HL-60 (cell line): ENCODE results near the gene TMEM132D.
A peak's percentile ranks its signal among the peaks of the same experiment; 100 is the strongest.

Source experiments
- DNase-seq, 2 experiments: peaks; one replicate each; pipeline ENCODE4 v3.0.0-alpha.2; 2010 to 2020; ENCODE audit warnings: low read depth in 1 of 2, low spot score in 1 of 2
- H3K27ac ChIP-seq: fragments of 250-450 bp; sonication (Bioruptor Pico); replicated peaks from 2 replicates; pipeline ENCODE4 v1.5.1; 2020; ENCODE audit warnings: mild to moderate bottlenecking, moderate library complexity
- H3K27me3 ChIP-seq: fragments of 250-450 bp; sonication (Bioruptor Pico); 2 replicates; pipeline ENCODE4 v1.5.1; 2021; ENCODE audit warnings: mild to moderate bottlenecking, moderate library complexity; ENCODE audit not compliant: insufficient read depth, poor library complexity, severe bottlenecking
- H3K4me3 ChIP-seq: replicated peaks from 2 replicates; pipeline ENCODE4 v1.5.1; 2011; ENCODE audit warnings: mild to moderate bottlenecking, control low read depth, low read length; ENCODE audit not compliant: insufficient read depth
- CTCF ChIP-seq: IDR thresholded peaks from one replicate; pipeline ENCODE4 v1.5.1; 2011; ENCODE audit warnings: low read length, control low read depth, inconsistent platforms; ENCODE audit not compliant: insufficient read depth
- GABPA ChIP-seq: IDR thresholded peaks from 2 replicates; pipeline ENCODE4 v1.6.1; 2012; ENCODE audit warnings: low read depth
- POLR2AphosphoS5 ChIP-seq: IDR thresholded peaks from 2 replicates; pipeline ENCODE4 v1.6.1; 2012; ENCODE audit warnings: low read depth
- REST ChIP-seq: IDR thresholded peaks from 2 replicates; pipeline ENCODE4 v1.6.1; 2012; ENCODE audit warnings: low read depth; ENCODE audit not compliant: insufficient replicate concordance
- SPI1 ChIP-seq: IDR thresholded peaks from 2 replicates; pipeline ENCODE4 v1.6.1; 2012; ENCODE audit warnings: low read depth, mild to moderate bottlenecking, borderline replicate concordance

TMEM132D gene

GRCh38 chr12:129079719-129080118 lies 824.1 kb downstream of the TMEM132D start:
- Histone ChIP-seq H3K4me3 (no peak overlapping the region), H3K27ac (no peak overlapping the region), H3K27me3 (no peaks in the 10 kb centered on the region)
- TF ChIP-seq GABPA (no peak), SPI1 (peak; percentile 18; the same call in 1 of the 2 replicates)
- no peak for DNase-seq

GRCh38 chr12:129076441-129077320 lies 827.1 kb downstream of the TMEM132D start:
- Histone ChIP-seq H3K4me3 (no peak overlapping the region), H3K27me3 (no peaks in the 10 kb centered on the region), H3K27ac (no peak overlapping the region)
- no peak for TF ChIP-seq CTCF
- no peak for TF ChIP-seq GABPA
- no peak for TF ChIP-seq SPI1
- TF ChIP-seq POLR2AphosphoS5 = no peak
- no peak for TF ChIP-seq REST
- no peak for DNase-seq

- DNase-seq = no peak
- H3K27me3 ChIP-seq = no peaks in the 10 kb centered on the region
- H3K27ac ChIP-seq = no peak overlapping the region
- no peak overlapping the region for H3K4me3 ChIP-seq
- TF ChIP-seq SPI1 = no peak
- TF ChIP-seq POLR2AphosphoS5 = no peak
- no peak for TF ChIP-seq GABPA
Observed at GRCh38 chr12:129075460-129076208, 828.2 kb downstream of the TMEM132D start.

GRCh38 chr12:129074379-129074778 lies 829.4 kb downstream of the TMEM132D start:
- no peak overlapping the region for H3K27ac ChIP-seq
- no peak for DNase-seq
- TF ChIP-seq POLR2AphosphoS5 (no peak), CTCF (no peak), GABPA (no peak), REST (no peak), SPI1 (no peak)

More at GRCh38 chr12:129074379-129074778, 829.4 kb downstream of the TMEM132D start:
- H3K4me3 ChIP-seq = no peak overlapping the region
- H3K27me3 ChIP-seq = no peaks in the 10 kb centered on the region
